Measurements from ENCODE around the gene PET117.
"Not testable (repeated sequence)": the region's sequence is repeated elsewhere in the genome, so short reads cannot be mapped to it uniquely, and the experiment has no call there.

Gene PET117

GRCh38 chr20:18094191-18094590 lies 43.5 kb upstream of the PET117 start:
- H3K36me3 ChIP-seq (ENCODE audit: control insufficient read depth in 1 of 2, insufficient read depth in 2 of 2, low read depth in 1 of 2, low read length in 2 of 2), result no peaks in the 10 kb centered on the region
- no peak overlapping the region for H2BK120ac ChIP-seq (ENCODE audit: low read depth, low read length)
- H2BK15ac ChIP-seq (ENCODE audit: low read depth, poor library complexity, severe bottlenecking), result no peak overlapping the region
- no peak overlapping the region for H2BK12ac ChIP-seq (ENCODE audit: low read length in 2 of 2)
- H3K4ac ChIP-seq (ENCODE audit: low read depth in 1 of 2, low read length in 2 of 2), result no peak overlapping the region
- H3K4me3 ChIP-seq (ENCODE audit: insufficient read depth in 1 of 2, low read depth in 1 of 2, low read length in 2 of 2), result no peak overlapping the region
- no peaks in the 10 kb centered on the region for H3K9me3 ChIP-seq (ENCODE audit: control insufficient read depth, low read length)
- H3K79me1 ChIP-seq (replicated peaks; ENCODE audit: low read length, poor library complexity, severe bottlenecking), result no peaks in the 10 kb centered on the region
- WGBS, result 63% methylated on average over 4 of the region's 5 CpGs
- no peak for DNase-seq
- no peak overlapping the region for H3K27ac ChIP-seq (ENCODE audit: low read length, poor library complexity, severe bottlenecking)
- no peak overlapping the region for H2AK5ac ChIP-seq (ENCODE audit: low read length, severe bottlenecking)
- H3K14ac ChIP-seq (ENCODE audit: low read length in 2 of 2), result no peak overlapping the region
- H3K18ac ChIP-seq (ENCODE audit: low read depth in 1 of 2, low read length in 2 of 2), result no peak overlapping the region
- no peak overlapping the region for H3K9ac ChIP-seq (ENCODE audit: low read length)
- H3K23ac ChIP-seq (ENCODE audit: low read length in 2 of 2), result no peak overlapping the region
- H2AFZ ChIP-seq (ENCODE audit: low read depth, low read length), result no peak overlapping the region
- H3K4me1 ChIP-seq (ENCODE audit: control insufficient read depth, insufficient read depth, low read depth, low read length), result no peaks in the 10 kb centered on the region
- H2BK5ac ChIP-seq (ENCODE audit: low read depth, low read length, poor library complexity, severe bottlenecking), result no peak overlapping the region
- H3K27me3 ChIP-seq (ENCODE audit: control insufficient read depth in 1 of 2, insufficient read depth in 1 of 2, low read length in 2 of 2), result peaks cover 6 to 25% of the 10 kb centered on the region in 2 experiments
- no peak overlapping the region for H3K4me2 ChIP-seq (ENCODE audit: low read length, poor library complexity, severe bottlenecking)
- no peak overlapping the region for H4K91ac ChIP-seq (ENCODE audit: low read length)
- no peak overlapping the region for H4K8ac ChIP-seq (ENCODE audit: low read length)

DNA sequence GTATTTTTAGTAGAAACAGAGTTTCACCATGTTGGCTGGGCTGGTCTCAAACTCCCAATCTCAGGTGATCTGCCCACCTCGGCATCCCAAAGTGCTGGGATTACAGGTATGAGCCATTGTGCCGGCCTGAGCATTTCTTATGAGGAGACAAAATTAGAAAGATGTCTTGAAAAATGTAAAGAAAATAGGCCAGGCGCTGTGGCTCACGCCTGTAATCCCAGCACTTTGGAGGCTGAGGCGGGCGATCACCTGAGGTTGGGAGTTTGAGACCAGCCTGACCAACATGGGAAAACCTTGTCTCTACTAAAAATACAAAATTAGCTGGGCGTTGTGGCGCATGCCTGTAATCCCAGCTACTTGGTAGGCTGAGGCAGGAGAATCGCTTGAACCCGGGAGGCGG lies 37.1 kb upstream of the PET117 start:
- not testable (repeated sequence) for H4K8ac ChIP-seq (ENCODE audit: low read length); H2BK5ac ChIP-seq (ENCODE audit: low read depth, low read length, poor library complexity, severe bottlenecking); H2AFZ ChIP-seq (ENCODE audit: low read depth, low read length); H3K36me3 ChIP-seq (ENCODE audit: control insufficient read depth in 1 of 2, insufficient read depth in 2 of 2, low read depth in 1 of 2, low read length in 2 of 2); H3K4me1 ChIP-seq (ENCODE audit: control insufficient read depth, insufficient read depth, low read depth, low read length); H3K9ac ChIP-seq (ENCODE audit: low read length); H3K18ac ChIP-seq (ENCODE audit: low read depth in 1 of 2, low read length in 2 of 2); H3K14ac ChIP-seq (ENCODE audit: low read length in 2 of 2); H3K4ac ChIP-seq (ENCODE audit: low read depth in 1 of 2, low read length in 2 of 2); H2AK5ac ChIP-seq (ENCODE audit: low read length, severe bottlenecking); H3K4me3 ChIP-seq (ENCODE audit: insufficient read depth in 1 of 2, low read depth in 1 of 2, low read length in 2 of 2); DNase-seq; H4K91ac ChIP-seq (ENCODE audit: low read length); H2BK120ac ChIP-seq (ENCODE audit: low read depth, low read length); H2BK15ac ChIP-seq (ENCODE audit: low read depth, poor library complexity, severe bottlenecking); H3K9me3 ChIP-seq (ENCODE audit: control insufficient read depth, low read length); H3K4me2 ChIP-seq (ENCODE audit: low read length, poor library complexity, severe bottlenecking); H3K79me1 ChIP-seq (replicated peaks; ENCODE audit: low read length, poor library complexity, severe bottlenecking); H2BK12ac ChIP-seq (ENCODE audit: low read length in 2 of 2); H3K27ac ChIP-seq (ENCODE audit: low read length, poor library complexity, severe bottlenecking); H3K23ac ChIP-seq (ENCODE audit: low read length in 2 of 2)
- WGBS, result 90% methylated on average over 11 of the region's 11 CpGs
- peaks cover 8 to 17% of the 10 kb centered on the region in 2 experiments for H3K27me3 ChIP-seq (ENCODE audit: control insufficient read depth in 1 of 2, insufficient read depth in 1 of 2, low read length in 2 of 2)

DNA sequence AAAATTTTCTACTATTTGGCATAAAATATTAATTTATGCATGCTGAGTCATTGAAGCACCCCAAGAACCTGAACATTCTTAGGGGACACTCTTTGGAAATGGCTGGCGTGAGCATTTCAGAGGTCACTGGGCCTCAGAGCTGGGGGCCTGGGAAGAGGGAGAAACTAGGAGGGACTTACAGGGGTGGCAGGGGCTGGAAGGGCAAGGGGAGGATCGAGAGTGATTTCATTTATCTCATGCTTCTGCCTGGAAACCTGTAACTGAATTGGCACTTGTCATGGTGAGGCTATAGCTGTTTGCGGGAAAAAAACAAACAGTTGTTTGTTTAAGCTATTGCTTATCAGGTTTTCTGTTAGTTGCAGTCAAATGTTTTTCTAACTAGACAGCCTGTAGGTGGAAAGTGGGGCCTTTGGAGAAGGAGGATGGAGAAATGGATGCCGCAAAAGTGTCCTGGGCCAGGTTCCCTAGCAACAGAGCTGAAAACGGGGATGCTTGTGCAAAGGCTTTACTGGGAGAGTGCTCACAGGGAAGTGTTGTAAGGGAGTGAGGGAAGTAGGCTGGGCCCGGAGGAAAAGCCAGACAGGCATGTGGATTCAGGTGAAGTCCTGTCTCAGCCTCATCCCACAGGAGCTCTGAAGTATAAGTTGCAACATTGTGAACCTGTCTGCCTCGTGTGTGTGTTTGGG lies 36.4 kb upstream of the PET117 start:
- Histone ChIP-seq H3K18ac (ENCODE audit: low read depth in 1 of 2, low read length in 2 of 2) (no peak overlapping the region), H2BK15ac (ENCODE audit: low read depth, poor library complexity, severe bottlenecking) (no peak overlapping the region), H2AFZ (ENCODE audit: low read depth, low read length) (no peak overlapping the region), H3K4me1 (ENCODE audit: control insufficient read depth, insufficient read depth, low read depth, low read length) (no peaks in the 10 kb centered on the region), H3K9me3 (ENCODE audit: control insufficient read depth, low read length) (no peaks in the 10 kb centered on the region), H2BK12ac (ENCODE audit: low read length in 2 of 2) (no peak overlapping the region), H4K8ac (ENCODE audit: low read length) (no peak overlapping the region), H2AK5ac (ENCODE audit: low read length, severe bottlenecking) (no peak overlapping the region), H4K91ac (ENCODE audit: low read length) (no peak overlapping the region), H3K79me1 (replicated peaks; ENCODE audit: low read length, poor library complexity, severe bottlenecking) (no peaks in the 10 kb centered on the region), H2BK120ac (ENCODE audit: low read depth, low read length) (no peak overlapping the region), H3K36me3 (ENCODE audit: control insufficient read depth in 1 of 2, insufficient read depth in 2 of 2, low read depth in 1 of 2, low read length in 2 of 2) (no peaks in the 10 kb centered on the region), H2BK5ac (ENCODE audit: low read depth, low read length, poor library complexity, severe bottlenecking) (no peak overlapping the region), H3K27me3 (ENCODE audit: control insufficient read depth in 1 of 2, insufficient read depth in 1 of 2, low read length in 2 of 2) (peaks cover 8 to 16% of the 10 kb centered on the region in 2 experiments), H3K23ac (ENCODE audit: low read length in 2 of 2) (no peak overlapping the region), H3K4ac (ENCODE audit: low read depth in 1 of 2, low read length in 2 of 2) (no peak overlapping the region), H3K4me2 (ENCODE audit: low read length, poor library complexity, severe bottlenecking) (no peak overlapping the region), H3K9ac (ENCODE audit: low read length) (no peak overlapping the region), H3K4me3 (ENCODE audit: insufficient read depth in 1 of 2, low read depth in 1 of 2, low read length in 2 of 2) (no peak overlapping the region), H3K14ac (ENCODE audit: low read length in 2 of 2) (no peak overlapping the region), H3K27ac (ENCODE audit: low read length, poor library complexity, severe bottlenecking) (no peak overlapping the region)
- no peak for DNase-seq
- 27% methylated on average over 7 of the region's 7 CpGs for WGBS

DNA sequence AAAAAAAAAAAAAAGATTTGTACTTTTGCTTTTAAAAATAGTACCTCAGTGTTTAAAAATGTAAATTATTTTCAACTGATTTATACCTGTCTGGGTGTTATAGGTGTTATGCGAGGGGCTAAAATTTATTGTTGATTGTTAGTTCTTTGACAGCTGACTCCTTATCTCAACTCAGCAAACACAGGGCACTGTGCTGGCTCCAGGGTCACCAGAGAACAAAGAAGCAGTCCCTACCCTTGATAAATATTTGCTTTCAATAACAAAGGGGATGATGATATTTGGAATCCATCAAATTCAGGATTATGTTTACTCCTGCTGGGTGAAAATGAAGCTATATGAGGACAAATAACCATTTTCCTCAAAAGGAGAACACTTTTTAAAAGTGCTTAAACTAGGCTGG lies 34.2 kb upstream of the PET117 start:
- H3K4me1 ChIP-seq (ENCODE audit: control insufficient read depth, insufficient read depth, low read depth, low read length), result no peaks in the 10 kb centered on the region
- no peak overlapping the region for H3K18ac ChIP-seq (ENCODE audit: low read depth in 1 of 2, low read length in 2 of 2)
- no peak overlapping the region for H2BK12ac ChIP-seq (ENCODE audit: low read length in 2 of 2)
- no peak overlapping the region for H2BK15ac ChIP-seq (ENCODE audit: low read depth, poor library complexity, severe bottlenecking)
- H3K79me1 ChIP-seq (replicated peaks; ENCODE audit: low read length, poor library complexity, severe bottlenecking), result no peaks in the 10 kb centered on the region
- H3K4me2 ChIP-seq (ENCODE audit: low read length, poor library complexity, severe bottlenecking), result no peak overlapping the region
- H3K14ac ChIP-seq (ENCODE audit: low read length in 2 of 2), result no peak overlapping the region
- H4K91ac ChIP-seq (ENCODE audit: low read length), result no peak overlapping the region
- H3K23ac ChIP-seq (ENCODE audit: low read length in 2 of 2), result no peak overlapping the region
- H3K27ac ChIP-seq (ENCODE audit: low read length, poor library complexity, severe bottlenecking), result no peak overlapping the region
- no peaks in the 10 kb centered on the region for H3K9me3 ChIP-seq (ENCODE audit: control insufficient read depth, low read length)
- no peak overlapping the region for H2AFZ ChIP-seq (ENCODE audit: low read depth, low read length)
- H3K36me3 ChIP-seq (ENCODE audit: control insufficient read depth in 1 of 2, insufficient read depth in 2 of 2, low read depth in 1 of 2, low read length in 2 of 2), result no peaks in the 10 kb centered on the region
- no peak for DNase-seq
- no peak overlapping the region for H2AK5ac ChIP-seq (ENCODE audit: low read length, severe bottlenecking)
- no CpG with 5 or more reads among the region's 1 CpG for WGBS
- H4K8ac ChIP-seq (ENCODE audit: low read length), result no peak overlapping the region
- H2BK5ac ChIP-seq (ENCODE audit: low read depth, low read length, poor library complexity, severe bottlenecking), result no peak overlapping the region
- H2BK120ac ChIP-seq (ENCODE audit: low read depth, low read length), result no peak overlapping the region
- no peak overlapping the region for H3K4ac ChIP-seq (ENCODE audit: low read depth in 1 of 2, low read length in 2 of 2)
- H3K4me3 ChIP-seq (ENCODE audit: insufficient read depth in 1 of 2, low read depth in 1 of 2, low read length in 2 of 2), result no peak overlapping the region
- H3K9ac ChIP-seq (ENCODE audit: low read length), result no peak overlapping the region
- peaks cover 8 to 16% of the 10 kb centered on the region in 2 experiments for H3K27me3 ChIP-seq (ENCODE audit: control insufficient read depth in 1 of 2, insufficient read depth in 1 of 2, low read length in 2 of 2)

Data from mesenchymal stem cell (in vitro differentiated cells and primary cell).